BLaER1 (cell line): Measurements from ENCODE around the gene CSH2.
"Not testable (repeated sequence)": the region's sequence is repeated elsewhere in the genome, so short reads cannot be mapped to it uniquely, and the experiment has no call there.

ENCODE experiments used
- H3K27ac ChIP-seq: shearing (Covaris generic); formaldehyde crosslinking; 2 replicates; pipeline ENCODE4 v1.8.1; 2022
- H3K27me3 ChIP-seq: shearing (Covaris generic); formaldehyde crosslinking; 2 replicates; pipeline ENCODE4 v1.8.1; 2022
- H3K36me3 ChIP-seq: shearing (Covaris generic); formaldehyde crosslinking; 2 replicates; pipeline ENCODE4 v1.8.1; 2022
- H3K4me1 ChIP-seq: shearing (Covaris generic); formaldehyde crosslinking; 2 replicates; pipeline ENCODE4 v1.8.1; 2022
- H3K4me2 ChIP-seq: shearing (Covaris generic); formaldehyde crosslinking; 2 replicates; pipeline ENCODE4 v1.8.1; 2022
- H3K4me3 ChIP-seq: shearing (Covaris generic); formaldehyde crosslinking; 2 replicates; pipeline ENCODE4 v1.8.1; 2022
- H3K9ac ChIP-seq: shearing (Covaris generic); formaldehyde crosslinking; 2 replicates; pipeline ENCODE4 v1.8.1; 2022
- H3K9me3 ChIP-seq: shearing (Covaris generic); formaldehyde crosslinking; 2 replicates; pipeline ENCODE4 v1.8.1; 2022
- H4K20me1 ChIP-seq: shearing (Covaris generic); formaldehyde crosslinking; 2 replicates; pipeline ENCODE4 v1.8.1; 2022
- Cebpa-rat ChIP-seq: shearing (Covaris generic); IDR thresholded peaks from 2 replicates; pipeline ENCODE4 v1.8.1; 2022

CSH2 gene

DNA sequence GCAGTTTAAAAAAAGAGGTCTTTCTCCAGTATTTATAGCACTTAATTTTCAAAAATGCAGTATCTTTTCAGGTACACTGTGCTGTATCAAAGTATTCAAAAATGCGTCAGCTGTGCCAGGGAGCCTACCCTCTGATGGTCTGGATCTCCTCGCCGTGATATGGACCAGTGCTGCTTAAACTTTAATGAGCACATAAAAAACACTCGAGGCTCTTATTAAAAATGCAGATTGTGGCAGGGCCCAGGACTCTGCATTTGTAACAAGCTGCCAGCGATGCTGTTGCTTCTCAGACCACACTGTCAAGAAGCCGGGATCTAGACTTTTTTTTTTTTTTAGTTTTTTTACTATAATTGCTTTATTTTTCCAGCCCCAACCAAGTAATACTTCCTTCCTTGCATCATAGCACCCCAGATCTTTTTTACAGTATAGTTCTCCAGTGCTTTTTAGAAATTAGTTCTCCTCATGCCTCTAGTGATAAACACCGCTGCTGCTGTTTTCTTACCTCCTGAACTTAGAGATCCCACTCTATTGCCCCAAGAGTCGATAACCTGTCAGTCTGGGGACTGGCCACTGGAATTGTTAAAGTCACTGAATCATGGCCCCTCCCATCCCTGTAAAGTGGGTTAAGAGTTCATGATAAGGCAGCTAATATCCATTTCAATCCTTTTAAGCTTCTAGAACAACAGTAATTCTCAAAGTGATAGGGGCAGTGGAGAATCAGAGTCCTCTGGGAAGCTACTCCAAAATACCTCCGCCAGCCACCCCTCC is 29.4 kb downstream of the CSH2 start:
- Histone ChIP-seq H3K27ac (peak overlapping the region; percentile 99), H3K4me2 (peak overlapping the region; percentile 81), H4K20me1 (peaks cover 29% of the 10 kb centered on the region), H3K9me3 (peaks cover 14% of the 10 kb centered on the region), H3K4me3 (peak overlapping the region; percentile 97), H3K9ac (peak overlapping the region; percentile 82), H3K36me3 (no peaks in the 10 kb centered on the region), H3K27me3 (no peaks in the 10 kb centered on the region), H3K4me1 (peaks cover 53% of the 10 kb centered on the region)
- no peak for TF ChIP-seq Cebpa-rat

DNA sequence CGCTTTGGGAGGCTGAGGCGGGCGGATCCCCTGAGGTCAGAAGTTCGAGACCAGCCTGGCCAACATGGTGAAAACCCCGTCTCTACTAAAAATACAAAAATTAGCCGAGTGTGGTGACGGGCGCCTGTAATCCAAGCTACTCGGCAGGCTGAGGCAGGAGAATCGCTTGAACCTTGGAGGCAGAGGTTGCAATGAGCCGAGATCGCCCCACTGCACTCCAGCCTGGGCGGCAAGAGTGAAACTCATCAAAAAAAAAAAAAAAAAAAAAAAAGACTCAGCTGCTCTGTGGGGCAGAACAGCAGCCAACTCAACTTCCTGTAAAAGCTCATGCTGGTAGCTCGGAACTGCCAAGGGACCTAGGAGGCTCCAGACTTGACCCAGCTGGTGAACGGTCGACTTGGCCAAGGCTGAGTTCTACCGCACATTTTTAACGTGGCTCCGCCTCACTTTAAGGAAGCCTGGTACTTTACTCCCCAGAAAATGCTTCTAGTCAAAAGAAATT is 30.0 kb downstream of the CSH2 start:
- not testable (repeated sequence) for H3K27me3 ChIP-seq, H3K36me3 ChIP-seq, H3K9me3 ChIP-seq
- peak overlapping the region; percentile 82 for H3K9ac ChIP-seq
- peaks cover 56% of the 10 kb centered on the region for H3K4me1 ChIP-seq
- peak overlapping the region; percentile 99 for H3K27ac ChIP-seq
- H3K4me2 ChIP-seq: peak overlapping the region; percentile 81
- peak overlapping the region; percentile 97 for H3K4me3 ChIP-seq
- peaks cover 36% of the 10 kb centered on the region for H4K20me1 ChIP-seq

DNA sequence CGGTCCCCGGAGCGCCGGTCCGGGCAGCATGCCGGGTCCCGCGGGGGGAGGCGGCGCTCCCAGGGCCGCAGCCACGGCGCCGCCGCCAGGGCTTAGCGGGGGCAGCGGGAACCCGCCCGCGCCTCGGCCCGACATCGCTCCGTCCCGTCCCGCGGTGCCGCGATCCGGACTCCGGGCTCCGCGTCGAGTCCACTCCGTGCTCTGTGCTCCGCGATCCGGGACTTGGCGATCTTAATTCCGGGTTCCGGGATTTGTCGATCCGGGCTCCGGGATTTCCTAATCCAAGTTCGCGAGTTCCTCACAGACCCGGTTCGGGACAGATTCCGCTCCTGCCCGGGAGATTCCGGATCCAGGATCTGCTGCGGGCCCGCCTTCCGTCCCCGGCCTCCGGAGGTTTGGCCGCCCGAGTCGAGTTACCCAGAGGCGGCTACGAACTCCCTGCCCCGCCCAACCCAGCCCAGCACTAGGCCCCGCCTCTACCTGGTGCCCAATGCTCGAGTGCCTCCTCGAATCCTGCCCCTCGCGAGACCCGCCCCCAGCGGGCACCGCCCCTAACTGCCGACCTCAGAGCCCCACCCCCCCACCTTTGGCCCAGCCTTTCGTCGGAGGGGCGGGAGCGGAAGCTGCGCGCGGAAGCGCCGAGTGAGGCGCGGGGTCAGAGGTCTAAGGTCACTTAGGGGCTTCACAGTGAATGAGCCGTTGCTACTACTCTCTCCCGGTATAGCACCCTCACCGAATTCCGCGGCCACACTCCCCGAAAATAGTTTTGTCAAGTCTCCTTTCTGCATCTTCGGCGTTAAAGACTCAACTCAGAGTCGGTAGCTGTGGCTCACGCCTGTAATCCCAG is 30.7 kb downstream of the CSH2 start, which contains the start of gene SMARCD2:
SMARCD2 (minus strand) TSS at position 146 of the 847 bp plus-strand sequence; CDS start at position 135, 11 bp downstream.
- no peak for TF ChIP-seq Cebpa-rat
- H3K27ac ChIP-seq: peak within 1 kb of the TSS; percentile 99
- peaks cover under 1% of the 10 kb centered on the region for H3K9me3 ChIP-seq
- H3K4me2 ChIP-seq: peak within 1 kb of the TSS; percentile 98
- peaks cover 7% of the 10 kb centered on the region for H3K36me3 ChIP-seq
- H3K27me3 ChIP-seq: no peaks in the 10 kb centered on the region
- H3K4me3 ChIP-seq: peak within 1 kb of the TSS; percentile 97
- H4K20me1 ChIP-seq: peaks cover 43% of the 10 kb centered on the region
- peak within 1 kb of the TSS; percentile 98 for H3K9ac ChIP-seq
- peaks cover 58% of the 10 kb centered on the region for H3K4me1 ChIP-seq

DNA sequence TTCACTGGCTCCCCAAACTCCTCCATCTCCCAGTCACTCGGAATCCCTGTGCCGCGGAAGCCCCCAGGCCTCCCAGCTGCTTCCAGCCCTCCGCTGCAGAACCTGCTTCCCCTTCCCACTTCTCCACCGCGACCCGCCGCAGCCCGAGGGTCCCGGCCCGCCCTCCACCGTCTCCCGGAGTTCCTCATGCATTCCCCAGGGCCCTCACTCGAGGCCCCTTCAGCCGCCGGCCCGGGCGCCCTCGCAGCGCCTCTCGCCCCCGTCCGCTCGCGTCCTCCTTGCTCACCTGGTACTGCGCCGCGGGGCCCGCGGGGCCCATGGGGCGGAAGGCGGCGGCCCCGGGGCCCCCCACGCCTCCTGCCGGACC is 31.3 kb downstream of the CSH2 start:
- Histone ChIP-seq H3K36me3 (peaks cover 13% of the 10 kb centered on the region), H4K20me1 (peaks cover 49% of the 10 kb centered on the region), H3K4me1 (peaks cover 64% of the 10 kb centered on the region), H3K9ac (peak overlapping the region; percentile 98), H3K4me3 (peak overlapping the region; percentile 97), H3K27me3 (no peaks in the 10 kb centered on the region), H3K27ac (peak overlapping the region; percentile 99), H3K4me2 (peak overlapping the region; percentile 98), H3K9me3 (no peaks in the 10 kb centered on the region)
- no peak for TF ChIP-seq Cebpa-rat

DNA sequence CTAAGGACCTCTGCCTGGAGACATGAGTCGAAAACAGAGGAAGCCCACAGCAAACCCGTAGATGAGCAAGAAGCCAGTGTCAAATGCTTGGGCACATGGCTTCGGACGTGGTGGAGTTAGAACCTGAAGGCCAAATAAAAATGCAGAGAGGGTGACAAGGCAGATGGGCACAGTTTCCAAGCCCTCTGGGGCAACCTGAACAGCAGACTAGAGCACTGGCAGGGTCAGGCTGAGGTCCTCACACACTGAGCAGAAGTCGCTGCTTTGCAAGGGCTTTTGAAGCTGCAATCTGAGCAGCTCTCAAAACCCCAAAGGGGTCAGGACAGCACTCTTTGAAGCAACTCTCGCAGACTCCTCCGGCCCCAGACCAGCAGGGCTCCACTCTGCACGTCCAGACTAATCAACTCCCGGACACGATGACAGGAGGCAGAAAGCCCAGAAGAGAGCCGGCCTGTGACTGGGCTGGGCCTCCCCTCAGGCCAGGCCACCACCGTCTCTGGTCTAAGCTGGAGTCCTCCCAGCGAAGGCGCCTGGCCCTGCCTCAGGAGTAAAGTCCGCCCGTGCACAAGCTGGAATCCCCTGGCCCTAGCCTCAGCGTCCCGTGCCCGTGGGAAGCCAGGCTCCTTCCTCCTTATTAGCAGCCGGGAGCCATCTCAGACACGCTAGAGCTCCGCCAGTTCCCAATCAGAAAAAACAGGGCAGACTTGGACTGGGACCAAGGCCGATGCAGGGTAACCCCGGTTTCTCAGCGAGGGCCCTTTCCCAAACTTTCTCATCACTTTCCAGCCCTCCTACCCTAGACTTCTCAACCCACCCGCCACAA is 31.9 kb downstream of the CSH2 start:
- peak overlapping the region; percentile 98 for H3K9ac ChIP-seq
- H3K4me2 ChIP-seq: peak overlapping the region; percentile 98
- peaks cover 55% of the 10 kb centered on the region for H4K20me1 ChIP-seq
- peaks cover 70% of the 10 kb centered on the region for H3K4me1 ChIP-seq
- peak overlapping the region; percentile 97 for H3K4me3 ChIP-seq
- H3K36me3 ChIP-seq: peaks cover 19% of the 10 kb centered on the region
- no peaks in the 10 kb centered on the region for H3K27me3 ChIP-seq
- no peak for TF ChIP-seq Cebpa-rat
- no peaks in the 10 kb centered on the region for H3K9me3 ChIP-seq
- peak overlapping the region; percentile 99 for H3K27ac ChIP-seq

DNA sequence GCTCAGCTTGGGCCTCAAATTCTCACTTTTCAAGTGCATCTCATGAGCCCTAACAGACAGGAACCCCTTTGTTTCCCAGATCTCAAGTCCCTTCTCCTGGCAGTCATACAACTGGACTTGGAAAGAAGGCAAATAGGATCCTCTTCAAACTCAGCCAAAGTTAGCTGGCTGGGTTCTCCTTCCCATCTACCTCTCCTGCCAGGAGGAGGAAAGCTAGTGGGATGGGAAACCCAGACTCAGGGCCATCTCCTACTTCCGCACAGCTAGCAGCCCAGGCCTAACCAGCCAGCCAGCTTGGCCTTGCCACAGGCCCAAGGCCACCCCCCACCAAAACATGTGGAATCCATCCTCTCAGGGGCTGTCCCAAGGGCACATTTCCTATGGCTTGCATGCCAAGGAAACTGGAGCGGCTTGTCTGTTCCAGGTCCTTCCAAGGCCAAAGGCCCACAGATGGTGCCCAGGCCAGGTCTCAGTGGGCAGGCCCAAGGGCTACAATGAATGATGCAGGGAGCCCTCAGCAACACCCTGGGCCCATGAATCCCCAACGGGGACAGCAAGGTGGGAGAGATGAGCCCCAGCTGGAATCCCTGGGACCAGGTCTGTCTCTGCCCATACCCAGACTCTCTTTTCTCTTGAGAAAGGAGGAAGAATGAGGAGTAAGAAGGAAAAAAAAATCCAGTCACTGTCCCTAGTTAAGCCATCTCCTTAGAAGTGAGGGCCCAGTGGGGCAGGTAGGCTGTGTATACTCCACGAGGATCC is 32.7 kb downstream of the CSH2 start:
- H3K9ac ChIP-seq: peak overlapping the region; percentile 98
- H3K27me3 ChIP-seq: no peaks in the 10 kb centered on the region
- H4K20me1 ChIP-seq: peaks cover 63% of the 10 kb centered on the region
- peaks cover 27% of the 10 kb centered on the region for H3K36me3 ChIP-seq
- H3K27ac ChIP-seq: peak overlapping the region; percentile 99
- peak overlapping the region; percentile 98 for H3K4me2 ChIP-seq
- no peak for TF ChIP-seq Cebpa-rat
- peaks cover 75% of the 10 kb centered on the region for H3K4me1 ChIP-seq
- no peaks in the 10 kb centered on the region for H3K9me3 ChIP-seq
- H3K4me3 ChIP-seq: peak overlapping the region; percentile 97

DNA sequence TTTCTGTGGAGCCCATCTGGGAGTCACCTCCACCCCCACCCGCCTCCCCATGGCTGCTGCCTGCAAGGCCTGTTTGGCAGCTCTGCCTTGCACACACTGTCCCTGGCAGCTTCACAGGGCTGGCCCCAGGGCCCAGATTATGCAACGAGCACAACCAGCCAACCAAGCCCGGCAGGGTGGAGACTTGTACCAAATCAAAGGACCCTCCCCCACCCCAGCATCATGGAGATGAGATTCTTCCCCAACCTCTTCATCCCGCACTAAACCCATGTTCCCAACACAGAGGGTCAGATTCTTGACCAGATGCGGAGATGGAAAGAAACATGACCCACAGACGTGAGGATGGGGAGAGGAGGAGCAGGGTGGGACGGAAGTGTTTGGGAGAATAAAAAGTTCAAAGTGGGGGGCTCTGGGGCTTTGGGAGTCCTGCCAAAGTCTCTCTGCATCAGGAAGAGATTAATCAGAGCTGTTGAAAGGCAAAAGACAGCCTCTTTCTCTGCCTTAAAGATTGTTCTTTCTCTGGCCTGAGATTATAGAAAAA is 34.8 kb downstream of the CSH2 start:
- peak overlapping the region; percentile 98 for H3K9ac ChIP-seq

DNA sequence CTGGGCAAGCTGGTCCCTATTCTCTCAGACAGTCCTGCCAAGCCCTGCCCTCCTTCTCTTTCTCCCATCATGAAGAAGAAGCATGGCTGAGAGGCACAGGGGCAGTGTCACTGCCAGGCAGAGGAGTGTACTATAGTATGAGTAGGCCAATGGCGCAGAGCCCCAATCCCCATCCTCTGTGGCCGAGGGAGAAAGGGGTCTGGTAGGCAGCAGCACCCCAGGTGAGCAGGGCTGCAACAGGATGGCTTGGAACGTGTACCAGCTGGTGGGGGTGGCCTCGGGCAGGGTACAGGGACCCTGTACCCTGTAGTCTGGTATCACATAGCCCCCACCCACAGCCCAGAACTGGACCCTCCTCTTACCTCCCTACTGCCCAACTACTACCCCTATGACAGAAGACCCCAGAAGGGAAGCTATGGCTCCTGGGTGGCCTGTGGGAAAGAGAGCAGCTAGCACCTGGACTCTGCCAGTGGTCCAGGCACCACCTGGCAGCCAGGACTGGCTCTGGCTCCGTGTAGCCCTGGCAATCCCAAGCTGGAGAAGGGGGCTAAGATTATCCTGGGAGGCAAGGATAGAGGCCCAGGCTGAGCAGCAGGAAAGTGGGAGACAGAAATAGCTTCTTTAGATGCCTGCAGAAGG is 35.4 kb downstream of the CSH2 start:
- TF ChIP-seq Cebpa-rat: no peak
- H3K4me2 ChIP-seq: peak overlapping the region; percentile 98
- H3K4me3 ChIP-seq: 0 out of 2 replicates have a peak overlapping the region, but pooled peaks have one; percentile 97

More for the DNA sequence above, 34.8 kb downstream of the CSH2 start:
- Histone ChIP-seq H3K4me1 (peaks cover 75% of the 10 kb centered on the region), H3K9me3 (no peaks in the 10 kb centered on the region), H3K36me3 (peaks cover 47% of the 10 kb centered on the region), H4K20me1 (peaks cover 77% of the 10 kb centered on the region), H3K27me3 (no peaks in the 10 kb centered on the region), H3K4me2 (peak overlapping the region; percentile 98), H3K27ac (peak overlapping the region; percentile 99), H3K4me3 (peak overlapping the region; percentile 97)
- TF ChIP-seq Cebpa-rat: peak; percentile 76

More for the DNA sequence above, 35.4 kb downstream of the CSH2 start:
- Histone ChIP-seq H3K4me1 (peaks cover 82% of the 10 kb centered on the region), H3K27me3 (no peaks in the 10 kb centered on the region), H3K9ac (peak overlapping the region; percentile 98), H3K27ac (peak overlapping the region; percentile 99), H3K9me3 (no peaks in the 10 kb centered on the region), H3K36me3 (peaks cover 54% of the 10 kb centered on the region), H4K20me1 (peaks cover 81% of the 10 kb centered on the region)
